K562 (cell line): Measurements from ENCODE around the gene HGFAC.

Experiments used
- CTCF ChIP-seq, 3 experiments: IDR thresholded peaks in 2 of 3; conservative IDR thresholded peaks in 1 of 3; 2 replicates each; pipeline ENCODE4 v1.5.1; 2011 to 2012; ENCODE audit warnings: low read length in 3 of 3, mild to moderate bottlenecking in 3 of 3, control low read depth in 2 of 3, improper control_type of control experiment in 1 of 3, inconsistent platforms in 1 of 3, low read depth in 1 of 3, mixed read lengths in 1 of 3, moderate library complexity in 1 of 3; ENCODE audit not compliant: insufficient read depth in 2 of 3
- EP300 ChIP-seq: IDR thresholded peaks from 2 replicates; pipeline ENCODE4 v1.6.1; 2012; ENCODE audit warnings: low read length, improper control_type of control experiment
- GABPB2 ChIP-seq: fragments of 250-450 bp; sonication (Bioruptor Pico); conservative IDR thresholded peaks from 2 replicates; pipeline ENCODE4 v1.5.1; 2021; ENCODE audit warnings: mild to moderate bottlenecking
- IRF1 ChIP-seq: sonication (generic); formaldehyde crosslinking; IDR thresholded peaks from 2 replicates; pipeline ENCODE4 v1.8.0; 2022; ENCODE audit warnings: missing genetic modification reagents, mild to moderate bottlenecking, borderline replicate concordance
- MTF1 ChIP-seq: fragments of 250-450 bp; sonication (Bioruptor Pico); IDR thresholded peaks from 2 replicates; pipeline ENCODE4 v1.9.0; 2021; ENCODE audit warnings: moderate library complexity, mild to moderate bottlenecking, inconsistent platforms, borderline replicate concordance
- NBN ChIP-seq: fragments of 450-650 bp; IDR thresholded peaks from 2 replicates; pipeline ENCODE4 v1.6.1; 2016; ENCODE audit warnings: low read depth, mild to moderate bottlenecking
- POLR2AphosphoS5 ChIP-seq: IDR thresholded peaks from 2 replicates; pipeline ENCODE4 v1.6.1; 2011; ENCODE audit warnings: mild to moderate bottlenecking, low read depth, low read length, moderate library complexity; ENCODE audit not compliant: control insufficient read depth, insufficient read depth
- RFX7 ChIP-seq: fragments of 250-450 bp; sonication (Bioruptor Pico); IDR thresholded peaks from 2 replicates; pipeline ENCODE4 v1.5.1; 2021; ENCODE audit warnings: mild to moderate bottlenecking
- TAF1 ChIP-seq: IDR thresholded peaks from 2 replicates; pipeline ENCODE4 v1.6.1; 2011; ENCODE audit warnings: mild to moderate bottlenecking, low read length, moderate library complexity; ENCODE audit not compliant: insufficient read depth, control insufficient read depth, severe bottlenecking; ENCODE audit errors: extremely low read depth
- ZNF639 ChIP-seq, 2 experiments: fragments of 200-800 bp in 1 of 2; sonication (Bioruptor generic) in 1 of 2; sonication (generic) in 1 of 2; formaldehyde crosslinking in 1 of 2; IDR thresholded peaks in 1 of 2; conservative IDR thresholded peaks in 1 of 2; 2 replicates each; pipeline versions ENCODE4 v1.5.0 to v1.6.1; 2016 to 2020; ENCODE audit warnings: missing compliant biosample characterization in 1 of 2, missing genetic modification characterization in 1 of 2, missing genetic modification reagents in 1 of 2

GRCh38 chr4:3462321-3462789 lies 20.6 kb downstream of the HGFAC start:
- TF ChIP-seq RFX7 (CRISPR knock-in tag) (no peak), ZNF639 (CRISPR knock-in tag; conservative IDR thresholded peaks at IDR 0.05 in 1 of 2, IDR thresholded peaks at IDR 0.05 in 1 of 2) (no peak), MTF1 (CRISPR knock-in tag) (no peak), GABPB2 (CRISPR knock-in tag) (no peak), CTCF (IDR thresholded peaks at IDR 0.05 in 2 of 3, conservative IDR thresholded peaks at IDR 0.05 in 1 of 3; ENCODE audit: insufficient read depth in 2 of 3, low read depth in 1 of 3, low read length in 3 of 3) (no peak), NBN (no peak), IRF1 (CRISPR knock-in tag) (no peak), TAF1 (no peak), EP300 (no peak), POLR2AphosphoS5 (no peak)
